HepG2 (cell line): Measurements from ENCODE around the gene EPS8L1. TPM values are rescaled to one million over a fixed set of nuclear protein-coding genes. Genes with fewer than 3 reads are reported as not detected.
A peak's percentile ranks its signal among the peaks of the same experiment; 100 is the strongest.

Experiments used
- ATAC-seq: fragments of 200-7000 bp; cut with Tn5 transposase; 3 replicates; pipeline ENCODE4 v1.9.1; 2020; ENCODE audit warnings: mild to moderate bottlenecking, moderate library complexity
- BruUV-seq: library from RNA; stranded (reverse); fragments of 400-500 nt; replicated peaks from 2 replicates; lab custom pipeline; 2021; lab: Mats Ljungman, UMichigan
- CTCF ChIA-PET: fragments of 300-600 bp; formaldehyde crosslinking; extraction: SDS; loops from one replicate; lab custom pipeline; 2021; ENCODE audit warnings: low total read pairs, inconsistent platforms, low intra/inter-chr PET ratio; lab: Yijun Ruan, JAX
- POLR2A ChIA-PET: fragments of 350-600 bp; sonication (Branson Sonifier 250); formaldehyde crosslinking; loops from one replicate; lab custom pipeline; 2020; ENCODE audit warnings: antibody characterized with exemption, inconsistent platforms; lab: Yijun Ruan, JAX
- DNase-seq: peaks from one replicate; pipeline ENCODE4 v3.0.0-alpha.2; 2015; ENCODE audit warnings: low spot score
- FAIRE-seq: peaks from 3 replicates; lab custom pipeline; 2011; peaks lifted over from hg19 to GRCh38; lab: Jason Lieb, UNC
- H2AFZ ChIP-seq: one replicate; pipeline ENCODE4 v1.6.1; 2011; ENCODE audit warnings: low read length, inconsistent platforms
- H3K27ac ChIP-seq: fragments of 300-600 bp; 3 replicates; pipeline ENCODE4 v1.8.0; 2011; ENCODE audit warnings: mixed run types, mild to moderate bottlenecking, mixed read lengths, low read length, inconsistent platforms; ENCODE audit not compliant: insufficient read depth; ENCODE audit errors: extremely low read length
- H3K27me3 ChIP-seq, 2 experiments: fragments of 200-600 bp in 1 of 2; 2 replicates in 1 of 2; 3 replicates in 1 of 2; pipeline versions ENCODE4 v1.6.0 to v1.8.0; 2011; ENCODE audit warnings: low read length in 2 of 2, mild to moderate bottlenecking in 2 of 2, moderate library complexity in 2 of 2, inconsistent platforms in 1 of 2; ENCODE audit not compliant: insufficient read depth in 2 of 2, control insufficient read depth in 1 of 2
- H3K36me3 ChIP-seq, 2 experiments: fragments of 200-600 bp in 1 of 2; replicated peaks in 1 of 2; 2 replicates in 1 of 2; 3 replicates in 1 of 2; pipeline versions ENCODE4 v1.5.1 to v1.8.0; 2011; ENCODE audit warnings: low read length in 2 of 2, inconsistent platforms in 1 of 2; ENCODE audit not compliant: insufficient read depth in 2 of 2, control insufficient read depth in 1 of 2
- H3K4me1 ChIP-seq: 2 replicates; pipeline ENCODE4 v1.5.1; 2012; ENCODE audit warnings: low read length, inconsistent platforms; ENCODE audit not compliant: insufficient read depth
- H3K4me2 ChIP-seq: 2 replicates; pipeline ENCODE4 v1.6.0; 2011; ENCODE audit warnings: low read depth, low read length, inconsistent platforms
- H3K4me3 ChIP-seq, 3 experiments: fragments of 200-600 bp in 1 of 3; sonication (generic), shearing (Covaris generic) in 1 of 3; replicated peaks in 1 of 3; 2 replicates each; pipeline ENCODE4 v1.5.1; 2011 to 2016; ENCODE audit warnings: low read length in 3 of 3, inconsistent platforms in 2 of 3, low read depth in 2 of 3, mild to moderate bottlenecking in 2 of 3, control low read depth in 1 of 3, mixed read lengths in 1 of 3; ENCODE audit not compliant: insufficient read depth in 1 of 3
- H3K79me2 ChIP-seq: one replicate; pipeline ENCODE4 v1.6.1; 2011; ENCODE audit warnings: low read length, inconsistent platforms; ENCODE audit not compliant: insufficient read depth
- H3K9ac ChIP-seq: 2 replicates; pipeline ENCODE4 v1.6.0; 2011; ENCODE audit warnings: mild to moderate bottlenecking, low read depth, low read length, inconsistent platforms; ENCODE audit not compliant: insufficient read depth
- H3K9me3 ChIP-seq: 2 replicates; pipeline ENCODE4 v1.5.1; 2012; ENCODE audit warnings: mild to moderate bottlenecking, low read length
- H4K20me1 ChIP-seq: 2 replicates; pipeline ENCODE4 v1.6.0; 2011; ENCODE audit warnings: inconsistent platforms, mild to moderate bottlenecking, low read length, moderate library complexity; ENCODE audit not compliant: insufficient read depth
- AGO2 ChIP-seq: fragments of 200-400 bp; formaldehyde crosslinking; optimal IDR thresholded peaks from 2 replicates; pipeline ENCODE3; 2017; ENCODE audit warnings: mild to moderate bottlenecking, low read depth, low read length, moderate library complexity
- CTCF ChIP-seq: sonication (generic); formaldehyde crosslinking; IDR thresholded peaks from 2 replicates; pipeline ENCODE4 v1.5.0; 2020; ENCODE audit warnings: mild to moderate bottlenecking, missing genetic modification reagents, moderate library complexity
- GABPB1 ChIP-seq: IDR thresholded peaks from 2 replicates; pipeline ENCODE4 v1.6.1; 2016; ENCODE audit warnings: mild to moderate bottlenecking, missing genetic modification reagents, moderate library complexity, missing compliant biosample characterization
- GATAD2A ChIP-seq: IDR thresholded peaks from 2 replicates; pipeline ENCODE4 v1.6.1; 2016
- MBNL3 ChIP-seq: fragments of 250-450 bp; sonication (Bioruptor Pico); conservative IDR thresholded peaks from 2 replicates; pipeline ENCODE4 v1.8.0; 2022; ENCODE audit warnings: mild to moderate bottlenecking, inconsistent platforms
- NFIC ChIP-seq: IDR thresholded peaks from 2 replicates; pipeline ENCODE4 v1.6.1; 2012; ENCODE audit warnings: mild to moderate bottlenecking, low read length, inconsistent platforms
- RBFOX2 ChIP-seq: fragments of 200-400 bp; formaldehyde crosslinking; IDR thresholded peaks from 2 replicates; pipeline ENCODE4 v1.6.1; 2017; ENCODE audit warnings: low read depth, mild to moderate bottlenecking, low read length
- RNF2 ChIP-seq: fragments of 450-650 bp; conservative IDR thresholded peaks from 2 replicates; pipeline ENCODE4 v1.6.1; 2016; ENCODE audit warnings: low read depth
- ZBTB33 ChIP-seq: sonication (generic); formaldehyde crosslinking; IDR thresholded peaks from 2 replicates; pipeline ENCODE4 v1.4.0; 2020; ENCODE audit warnings: missing genetic modification reagents
- ZNF34 ChIP-seq: sonication (generic); formaldehyde crosslinking; IDR thresholded peaks from 2 replicates; pipeline ENCODE4 v1.4.0; 2020; ENCODE audit warnings: mild to moderate bottlenecking, missing genetic modification reagents, borderline replicate concordance
- ZSCAN12 ChIP-seq: sonication (generic); formaldehyde crosslinking; IDR thresholded peaks from 2 replicates; pipeline ENCODE4 v1.9.0; 2021; ENCODE audit warnings: mild to moderate bottlenecking, missing genetic modification reagents
- ZSCAN25 ChIP-seq: sonication (generic); formaldehyde crosslinking; IDR thresholded peaks from 2 replicates; pipeline ENCODE4 v1.8.0; 2022; ENCODE audit warnings: mild to moderate bottlenecking, missing genetic modification reagents
- WGBS: methylation state at CpG from one replicate; pipeline ENCODE4 v1.1.6; 2017; ENCODE audit warnings: low lambda C conversion rate; 5-methylcytosine and 5-hydroxymethylcytosine counted together
- in situ Hi-C: cut with HindIII; loops from 2 replicates; pipeline ENCODE4 v1.10.0; 2017; ENCODE audit warnings: low pct_unique_long_range_greater_than_20kb; ENCODE audit not compliant: extremely low pct_ligation_motif_present
- intact Hi-C: fragments of 100-400 bp; cut with micrococcal nuclease; formaldehyde crosslinking; loops from one replicate; pipeline ENCODE4 v1.10.0; 2022; ENCODE audit not compliant: unreplicated experiment
- polyA plus RNA-seq, 8 experiments: library from polyadenylated mRNA; depleted of rRNA in 3 of 8; stranded (reverse) in 7 of 8; unstranded in 1 of 8; fragments of >200 nt; fragmentation: Illumina TruSeq in 4 of 8; extraction: Trizol in 4 of 8; gene quantifications; 2 replicates each; pipeline versions ENCODE4 v1.2.1 to v1.2.3, GENCODE V29; 2011 to 2016; ENCODE audit warnings: low read depth in 4 of 8, missing spikeins in 1 of 8, mixed read lengths in 1 of 8; ENCODE audit not compliant: insufficient read depth in 1 of 8
- total RNA-seq, 5 experiments: library from RNA; depleted of rRNA; stranded (reverse); fragments of >200 nt; fragmentation: Illumina TruSeq; extraction: Trizol; gene quantifications; 2 replicates each; pipeline ENCODE4 v1.2.3, GENCODE V29; 2016; ENCODE audit warnings: low read depth in 1 of 5
- TF ChIP-seq, protein P1 (sequence below): sonication (generic); formaldehyde crosslinking; IDR thresholded peaks from 2 replicates; pipeline ENCODE4 v1.5.1; 2020; ENCODE audit warnings: mild to moderate bottlenecking, missing genetic modification reagents, moderate library complexity
- TF ChIP-seq, protein P2 (sequence below): sonication (generic); formaldehyde crosslinking; IDR thresholded peaks from 2 replicates; pipeline ENCODE4 v1.9.0; 2021; ENCODE audit warnings: missing genetic modification reagents, borderline replicate concordance

Gene EPS8L1
- total and polyA plus RNA-seq, 2 of the 13 experiments (the other 11 are each of a cell fraction or from before 2014, with no cell fraction given), result 3.0 to 6.3 TPM

DNA sequence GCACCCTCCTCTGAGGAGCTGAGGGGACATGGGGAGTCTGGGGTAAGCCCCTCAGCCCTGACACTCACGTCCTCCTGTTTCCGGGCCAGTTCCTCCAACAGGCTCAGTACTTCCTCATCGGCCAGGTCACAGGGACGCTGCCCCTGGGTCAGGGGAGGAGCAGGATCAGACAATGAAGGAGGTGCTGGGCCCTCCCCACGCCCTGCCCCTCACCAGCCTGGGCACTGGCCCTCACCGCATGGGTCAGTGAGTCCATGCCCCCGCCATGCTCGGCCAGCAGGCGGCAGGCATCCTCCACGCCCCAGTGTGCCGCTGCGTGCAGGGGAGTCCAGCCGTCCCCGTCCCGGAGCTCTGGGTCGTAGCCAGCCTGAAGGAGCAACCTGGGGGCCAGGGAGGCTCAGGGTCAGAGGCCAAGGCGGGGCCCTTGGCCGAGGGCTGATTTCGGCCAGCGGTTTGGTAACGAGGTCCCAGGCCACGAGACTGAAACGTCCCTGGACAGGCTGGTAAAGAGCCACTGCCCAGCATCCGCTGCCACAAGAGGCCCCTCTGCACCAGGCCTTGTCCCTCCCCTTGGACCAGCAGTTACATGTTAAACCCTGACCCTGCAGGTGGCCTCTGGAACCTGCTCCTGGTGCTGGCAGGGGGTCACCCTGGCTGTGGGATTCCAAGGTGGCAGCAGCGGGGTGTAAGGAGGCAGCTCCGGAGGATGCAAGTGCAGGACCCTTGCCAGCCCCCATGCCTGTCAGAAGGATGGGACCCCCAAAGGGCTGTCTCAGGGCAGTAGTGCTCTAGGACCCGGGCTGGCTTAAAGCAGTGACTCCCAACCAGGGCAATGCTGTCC, 23.3 kb downstream of the EPS8L1 start:
- H3K4me1 ChIP-seq, result peaks cover 16% of the 10 kb centered on the region
- 0 out of 2 replicates have a peak, but pooled peaks cover 2% of the 10 kb centered on the region for H4K20me1 ChIP-seq
- peak; percentile 51 for ATAC-seq
- in situ Hi-C loops (no loop called here), intact Hi-C loops (no loop called here)
- no peaks in the 10 kb centered on the region for H3K9me3 ChIP-seq
- no peak overlapping the region for H3K4me2 ChIP-seq
- no peak overlapping the region for H2AFZ ChIP-seq
- WGBS, result 94% methylated on average over 21 of the region's 27 CpGs
- no peak for FAIRE-seq
- no peaks in the 10 kb centered on the region for H3K79me2 ChIP-seq
- H3K27me3 ChIP-seq, result no peaks in the 10 kb centered on the region
- H3K27ac ChIP-seq, result no peak overlapping the region
- peaks cover 2 to 19% of the 10 kb centered on the region in 2 experiments; a peak in 4 of 5 replicates for H3K36me3 ChIP-seq
- POLR2A ChIA-PET, result no interaction called here
- no peak overlapping the region for H3K9ac ChIP-seq
- no peak overlapping the region for H3K4me3 ChIP-seq
- CTCF ChIA-PET, result interaction anchor here (1.0 kb wide), 2 partner anchors 10 to 34 kb away, joined by 4 to 5 read pairs; no protein-coding TSS in a partner anchor
- no peak for DNase-seq
- BruUV-seq, result no TSS peak
- TF ChIP-seq AGO2 (peak; percentile 27), ZBTB33 (CRISPR knock-in tag) (peak; percentile 94), MBNL3 (no peak), GABPB1 (CRISPR knock-in tag) (0 out of 2 replicates have a peak, but pooled peaks have one; percentile 7), ZSCAN25 (CRISPR knock-in tag) (no peak), GATAD2A (CRISPR knock-in tag) (no peak), ZNF34 (CRISPR knock-in tag) (no peak), RBFOX2 (0 out of 2 replicates have a peak, but pooled peaks have one; percentile 21), NFIC (no peak), RNF2 (no peak), ZSCAN12 (CRISPR knock-in tag) (no peak), CTCF (CRISPR knock-in tag) (peak; percentile 17)
- TF ChIP-seq, protein P1, sequence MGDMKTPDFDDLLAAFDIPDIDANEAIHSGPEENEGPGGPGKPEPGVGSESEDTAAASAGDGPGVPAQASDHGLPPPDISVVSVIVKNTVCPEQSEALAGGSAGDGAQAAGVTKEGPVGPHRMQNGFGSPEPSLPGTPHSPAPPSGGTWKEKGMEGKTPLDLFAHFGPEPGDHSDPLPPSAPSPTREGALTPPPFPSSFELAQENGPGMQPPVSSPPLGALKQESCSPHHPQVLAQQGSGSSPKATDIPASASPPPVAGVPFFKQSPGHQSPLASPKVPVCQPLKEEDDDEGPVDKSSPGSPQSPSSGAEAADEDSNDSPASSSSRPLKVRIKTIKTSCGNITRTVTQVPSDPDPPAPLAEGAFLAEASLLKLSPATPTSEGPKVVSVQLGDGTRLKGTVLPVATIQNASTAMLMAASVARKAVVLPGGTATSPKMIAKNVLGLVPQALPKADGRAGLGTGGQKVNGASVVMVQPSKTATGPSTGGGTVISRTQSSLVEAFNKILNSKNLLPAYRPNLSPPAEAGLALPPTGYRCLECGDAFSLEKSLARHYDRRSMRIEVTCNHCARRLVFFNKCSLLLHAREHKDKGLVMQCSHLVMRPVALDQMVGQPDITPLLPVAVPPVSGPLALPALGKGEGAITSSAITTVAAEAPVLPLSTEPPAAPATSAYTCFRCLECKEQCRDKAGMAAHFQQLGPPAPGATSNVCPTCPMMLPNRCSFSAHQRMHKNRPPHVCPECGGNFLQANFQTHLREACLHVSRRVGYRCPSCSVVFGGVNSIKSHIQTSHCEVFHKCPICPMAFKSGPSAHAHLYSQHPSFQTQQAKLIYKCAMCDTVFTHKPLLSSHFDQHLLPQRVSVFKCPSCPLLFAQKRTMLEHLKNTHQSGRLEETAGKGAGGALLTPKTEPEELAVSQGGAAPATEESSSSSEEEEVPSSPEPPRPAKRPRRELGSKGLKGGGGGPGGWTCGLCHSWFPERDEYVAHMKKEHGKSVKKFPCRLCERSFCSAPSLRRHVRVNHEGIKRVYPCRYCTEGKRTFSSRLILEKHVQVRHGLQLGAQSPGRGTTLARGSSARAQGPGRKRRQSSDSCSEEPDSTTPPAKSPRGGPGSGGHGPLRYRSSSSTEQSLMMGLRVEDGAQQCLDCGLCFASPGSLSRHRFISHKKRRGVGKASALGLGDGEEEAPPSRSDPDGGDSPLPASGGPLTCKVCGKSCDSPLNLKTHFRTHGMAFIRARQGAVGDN (CRISPR knock-in tag), result 0 out of 2 replicates have a peak, but pooled peaks have one; percentile 7
- TF ChIP-seq, protein P2, sequence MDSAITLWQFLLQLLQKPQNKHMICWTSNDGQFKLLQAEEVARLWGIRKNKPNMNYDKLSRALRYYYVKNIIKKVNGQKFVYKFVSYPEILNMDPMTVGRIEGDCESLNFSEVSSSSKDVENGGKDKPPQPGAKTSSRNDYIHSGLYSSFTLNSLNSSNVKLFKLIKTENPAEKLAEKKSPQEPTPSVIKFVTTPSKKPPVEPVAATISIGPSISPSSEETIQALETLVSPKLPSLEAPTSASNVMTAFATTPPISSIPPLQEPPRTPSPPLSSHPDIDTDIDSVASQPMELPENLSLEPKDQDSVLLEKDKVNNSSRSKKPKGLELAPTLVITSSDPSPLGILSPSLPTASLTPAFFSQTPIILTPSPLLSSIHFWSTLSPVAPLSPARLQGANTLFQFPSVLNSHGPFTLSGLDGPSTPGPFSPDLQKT (CRISPR knock-in tag), result no peak
